ENCODE data around the gene DYNC2I2. TPM values are rescaled to one million over a fixed set of nuclear protein-coding genes. Genes with fewer than 3 reads are reported as not detected.

DYNC2I2 gene
- total RNA-seq, 4 donors from 2014 or later: 15.0 to 21.4 (median 18.5) TPM

- TF ChIP-seq, protein P1, sequence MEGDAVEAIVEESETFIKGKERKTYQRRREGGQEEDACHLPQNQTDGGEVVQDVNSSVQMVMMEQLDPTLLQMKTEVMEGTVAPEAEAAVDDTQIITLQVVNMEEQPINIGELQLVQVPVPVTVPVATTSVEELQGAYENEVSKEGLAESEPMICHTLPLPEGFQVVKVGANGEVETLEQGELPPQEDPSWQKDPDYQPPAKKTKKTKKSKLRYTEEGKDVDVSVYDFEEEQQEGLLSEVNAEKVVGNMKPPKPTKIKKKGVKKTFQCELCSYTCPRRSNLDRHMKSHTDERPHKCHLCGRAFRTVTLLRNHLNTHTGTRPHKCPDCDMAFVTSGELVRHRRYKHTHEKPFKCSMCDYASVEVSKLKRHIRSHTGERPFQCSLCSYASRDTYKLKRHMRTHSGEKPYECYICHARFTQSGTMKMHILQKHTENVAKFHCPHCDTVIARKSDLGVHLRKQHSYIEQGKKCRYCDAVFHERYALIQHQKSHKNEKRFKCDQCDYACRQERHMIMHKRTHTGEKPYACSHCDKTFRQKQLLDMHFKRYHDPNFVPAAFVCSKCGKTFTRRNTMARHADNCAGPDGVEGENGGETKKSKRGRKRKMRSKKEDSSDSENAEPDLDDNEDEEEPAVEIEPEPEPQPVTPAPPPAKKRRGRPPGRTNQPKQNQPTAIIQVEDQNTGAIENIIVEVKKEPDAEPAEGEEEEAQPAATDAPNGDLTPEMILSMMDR (IDR thresholded peaks at IDR 0.05; ENCODE audit: low read depth): no peak
Observed at GRCh38 chr9:128636556-128637530, 19.8 kb downstream of the DYNC2I2 start.

GRCh38 chr9:128636024-128636390 lies 20.6 kb downstream of the DYNC2I2 start:
- TF ChIP-seq, protein P1 (IDR thresholded peaks at IDR 0.05; ENCODE audit: low read depth): no peak

DNA sequence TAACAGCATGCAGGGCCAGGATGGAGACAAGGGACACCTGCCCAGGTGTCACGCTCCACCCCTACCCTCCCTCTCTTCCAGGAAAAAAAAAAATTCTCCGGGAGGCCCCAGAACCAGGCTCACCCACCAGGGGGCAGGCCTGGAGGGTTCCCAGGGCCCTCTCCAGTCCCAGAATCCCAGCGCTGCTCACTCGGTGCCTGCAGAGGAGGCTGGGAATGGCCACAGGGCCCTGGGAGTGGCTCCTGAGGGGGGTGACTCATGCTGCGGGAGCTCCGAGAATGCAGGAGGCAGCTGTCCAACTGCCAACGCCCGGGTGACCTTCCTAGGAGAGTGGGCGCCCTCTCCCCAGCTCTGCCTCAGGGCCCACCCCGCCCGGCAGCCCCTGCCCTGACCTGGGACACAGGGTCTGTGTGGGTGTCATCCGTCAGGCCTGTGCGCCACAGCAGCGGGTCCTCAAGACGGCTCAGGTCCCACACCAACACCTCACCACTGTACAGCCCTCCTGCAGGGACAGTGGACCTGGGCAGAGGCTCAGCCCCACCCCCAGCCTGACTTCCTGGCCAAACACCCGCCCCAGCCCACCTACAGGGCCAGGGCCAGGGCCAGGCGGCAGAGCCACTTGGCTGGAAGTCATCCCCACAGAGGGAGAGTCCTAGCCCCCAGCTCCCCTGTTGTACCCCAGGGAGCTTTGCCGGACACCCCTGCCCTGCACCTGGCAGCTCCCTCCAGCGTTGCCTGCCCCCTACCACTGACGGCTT lies 21.2 kb downstream of the DYNC2I2 start:
- TF ChIP-seq, protein P1 (IDR thresholded peaks at IDR 0.05; ENCODE audit: low read depth): no peak

GRCh38 chr9:128634651-128635262 lies 21.9 kb downstream of the DYNC2I2 start:
- TF ChIP-seq, protein P1 (IDR thresholded peaks at IDR 0.05; ENCODE audit: low read depth): no peak

DNA sequence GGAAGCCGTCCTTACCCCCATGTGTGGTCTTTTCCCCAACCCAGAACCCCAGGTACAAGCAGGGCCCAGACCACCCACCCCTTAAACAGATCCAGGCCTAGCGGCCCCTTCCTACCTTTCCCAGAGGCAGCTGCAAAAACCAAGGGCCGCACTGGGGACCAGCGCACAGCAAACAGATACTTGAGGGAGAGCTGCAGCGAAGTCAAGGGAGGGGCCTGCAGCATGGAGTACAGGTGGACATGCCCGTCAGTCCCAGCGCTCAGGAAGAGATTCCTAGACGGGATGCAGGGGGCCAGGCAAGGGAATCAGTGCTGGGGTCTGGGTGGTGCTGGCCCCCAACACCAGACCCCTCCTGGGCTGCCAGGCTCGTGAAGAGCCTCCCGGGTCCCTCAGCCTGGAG lies 22.5 kb downstream of the DYNC2I2 start:
- TF ChIP-seq, protein P1 (IDR thresholded peaks at IDR 0.05; ENCODE audit: low read depth): no peak

DNA sequence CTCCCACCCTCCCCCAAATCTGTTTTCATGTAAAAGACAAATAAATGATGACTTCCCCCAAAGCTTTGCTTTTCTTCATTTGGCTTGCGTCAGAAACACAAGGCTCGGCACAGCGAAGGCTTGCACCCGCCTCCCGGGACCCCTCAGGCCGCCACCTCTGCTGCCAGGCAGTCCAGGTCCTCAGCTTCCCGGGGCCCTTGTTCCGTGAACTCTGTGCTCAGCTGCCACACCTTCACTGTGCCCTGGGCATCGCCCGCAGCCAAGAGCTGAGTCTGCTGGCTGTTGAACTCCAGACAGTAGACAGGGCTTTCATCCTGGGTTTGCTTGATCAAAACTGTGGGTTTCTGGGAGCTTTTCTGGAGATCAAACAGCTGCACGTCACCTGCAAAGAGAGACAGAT lies 23.0 kb downstream of the DYNC2I2 start:
- TF ChIP-seq, protein P1 (IDR thresholded peaks at IDR 0.05; ENCODE audit: low read depth): no peak

DNA sequence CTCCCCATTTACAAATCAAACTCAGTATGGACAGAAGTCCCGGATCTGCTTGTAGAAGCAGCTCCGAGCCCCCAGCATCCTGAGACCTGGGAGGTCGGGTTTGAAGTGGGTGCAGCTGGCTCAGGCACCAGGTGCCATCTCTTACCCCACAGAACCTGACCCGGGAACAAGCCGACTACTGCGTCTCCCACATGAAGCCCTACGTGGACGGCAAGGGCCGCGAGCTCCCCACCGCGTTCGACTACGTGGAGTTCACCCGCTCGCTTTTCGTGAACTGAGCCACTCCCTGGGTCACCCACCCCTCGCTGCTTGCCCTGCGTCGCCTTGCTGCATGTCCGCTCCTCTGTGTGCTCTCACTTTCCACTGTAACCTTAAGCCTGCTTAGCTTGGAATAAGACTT lies 23.6 kb downstream of the DYNC2I2 start:
- TF ChIP-seq, protein P1 (IDR thresholded peaks at IDR 0.05; ENCODE audit: low read depth): no peak
